HEK293T (cell line): ENCODE data around the gene ZFR.

ENCODE experiments used
- ARNT ChIP-seq: fragments of 450-650 bp; IDR thresholded peaks from 2 replicates; pipeline ENCODE4 v1.6.1; 2017; ENCODE audit warnings: mild to moderate bottlenecking
- ELF4 ChIP-seq: fragments of 450-650 bp; IDR thresholded peaks from 2 replicates; pipeline ENCODE4 v1.6.1; 2017; ENCODE audit warnings: antibody characterized with exemption
- FOXK2 ChIP-seq: fragments of 450-650 bp; IDR thresholded peaks from 2 replicates; pipeline ENCODE4 v1.6.1; 2016; ENCODE audit warnings: mild to moderate bottlenecking
- FOXM1 ChIP-seq: fragments of 450-650 bp; IDR thresholded peaks from 2 replicates; pipeline ENCODE4 v1.6.1; 2017; ENCODE audit warnings: mild to moderate bottlenecking, borderline replicate concordance
- HDGF ChIP-seq: fragments of 450-650 bp; IDR thresholded peaks from 2 replicates; pipeline ENCODE4 v1.6.1; 2017; ENCODE audit warnings: antibody characterized with exemption, borderline replicate concordance
- NFRKB ChIP-seq: fragments of 450-650 bp; IDR thresholded peaks from 2 replicates; pipeline ENCODE4 v1.6.1; 2016; ENCODE audit warnings: mild to moderate bottlenecking, moderate library complexity
- SP1 ChIP-seq: fragments of 450-650 bp; IDR thresholded peaks from 2 replicates; pipeline ENCODE4 v1.6.1; 2017
- SUZ12 ChIP-seq: fragments of 450-650 bp; IDR thresholded peaks from 2 replicates; pipeline ENCODE4 v1.6.1; 2016; ENCODE audit warnings: mild to moderate bottlenecking
- TARDBP ChIP-seq: fragments of 450-650 bp; IDR thresholded peaks from 2 replicates; pipeline ENCODE4 v1.6.1; 2016
- TF ChIP-seq, protein P1 (sequence below): fragments of 450-650 bp; IDR thresholded peaks from 2 replicates; pipeline ENCODE4 v1.6.1; 2016

GRCh38 chr5:32319926-32320543 lies 124.5 kb downstream of the ZFR start:
- TF ChIP-seq FOXM1, result no peak
- TF ChIP-seq SUZ12, result no peak
- TF ChIP-seq, protein P1, sequence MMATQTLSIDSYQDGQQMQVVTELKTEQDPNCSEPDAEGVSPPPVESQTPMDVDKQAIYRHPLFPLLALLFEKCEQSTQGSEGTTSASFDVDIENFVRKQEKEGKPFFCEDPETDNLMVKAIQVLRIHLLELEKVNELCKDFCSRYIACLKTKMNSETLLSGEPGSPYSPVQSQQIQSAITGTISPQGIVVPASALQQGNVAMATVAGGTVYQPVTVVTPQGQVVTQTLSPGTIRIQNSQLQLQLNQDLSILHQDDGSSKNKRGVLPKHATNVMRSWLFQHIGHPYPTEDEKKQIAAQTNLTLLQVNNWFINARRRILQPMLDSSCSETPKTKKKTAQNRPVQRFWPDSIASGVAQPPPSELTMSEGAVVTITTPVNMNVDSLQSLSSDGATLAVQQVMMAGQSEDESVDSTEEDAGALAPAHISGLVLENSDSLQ, result no peak
- TF ChIP-seq SP1, result no peak
- TF ChIP-seq FOXK2, result no peak
- TF ChIP-seq TARDBP, result no peak
- no peak for TF ChIP-seq ARNT
- no peak for TF ChIP-seq NFRKB
- TF ChIP-seq HDGF, result no peak
- no peak for TF ChIP-seq ELF4
